Colonic mucosa (tissue), 4 donors: Measurements from ENCODE around the gene CCDC102A. TPM values are rescaled to one million over a fixed set of nuclear protein-coding genes. Genes with fewer than 3 reads are reported as not detected.

Source experiments
- DNase-seq: peaks from one replicate; pipeline ENCODE4 v3.0.0-alpha.2; 2020
- H3K27ac ChIP-seq: fragments of 200-600 bp; one replicate; pipeline ENCODE4 v1.8.0; 2021
- H3K27me3 ChIP-seq: fragments of 200-600 bp; one replicate; pipeline ENCODE4 v1.8.0; 2021
- H3K36me3 ChIP-seq: fragments of 200-600 bp; one replicate; pipeline ENCODE4 v1.8.0; 2021
- H3K4me1 ChIP-seq: fragments of 200-600 bp; one replicate; pipeline ENCODE4 v1.8.0; 2021; ENCODE audit warnings: mild to moderate bottlenecking
- H3K4me3 ChIP-seq: fragments of 200-600 bp; one replicate; pipeline ENCODE4 v1.8.0; 2021
- H3K9ac ChIP-seq, 2 donors: one replicate each; pipeline ENCODE4 v1.7.0; 2013; ENCODE audit warnings: control low read depth in 2 of 2, low read depth in 2 of 2, low read length in 2 of 2
- H3K9me3 ChIP-seq: fragments of 200-600 bp; one replicate; pipeline ENCODE4 v1.8.0; 2021
- CTCF ChIP-seq: fragments of 200-600 bp; IDR thresholded peaks from one replicate; pipeline ENCODE4 v1.8.0; 2022; ENCODE audit warnings: antibody characterized with exemption, mild to moderate bottlenecking
- intact Hi-C: fragments of 100-400 bp; cut with DNase I; formaldehyde crosslinking; loops from one replicate; pipeline ENCODE4 v1.14.1; 2022
- total RNA-seq, 2 donors: library from RNA; stranded (reverse); fragmentation: NEBNext Ultra II Directional in 1 of 2; extraction: Animal tissue kit (Norgen Biotek cat#: 25700) in 1 of 2; gene quantifications; one replicate each; pipeline ENCODE4 v1.2.1, GENCODE V29; 2021
- donor health status: healthy.
- donor health status: DM: no; HTN: no; CAD: no.
- donor health status: DM: no; HTN: no; CAD: no.

CCDC102A gene
- total RNA-seq, 2 donors from 2014 or later = 1.9 to 2.5 TPM

GRCh38 chr16:57471852-57472664, 64.3 kb downstream of the CCDC102A start:
- no peaks in the 10 kb centered on the region for H3K27me3 ChIP-seq
- H3K36me3 ChIP-seq = peaks cover 9% of the 10 kb centered on the region
- H3K4me3 ChIP-seq = no peak overlapping the region
- intact Hi-C loops = no loop called here
- no peak for TF ChIP-seq CTCF
- DNase-seq = peak; percentile 71
- peak overlapping the region in 1 of 2 donors; percentile 41 for H3K9ac ChIP-seq
- H3K27ac ChIP-seq = peak overlapping the region; percentile 62
- H3K9me3 ChIP-seq = no peaks in the 10 kb centered on the region
- H3K4me1 ChIP-seq = peaks cover 16% of the 10 kb centered on the region

GRCh38 chr16:57471209-57471608, 65.2 kb downstream of the CCDC102A start:
- no peak for TF ChIP-seq CTCF
- peak overlapping the region in 1 of 2 donors; percentile 14 for H3K9ac ChIP-seq
- H3K4me1 ChIP-seq = peaks cover 11% of the 10 kb centered on the region
- H3K9me3 ChIP-seq = no peaks in the 10 kb centered on the region
- no peaks in the 10 kb centered on the region for H3K27me3 ChIP-seq
- DNase-seq = no peak
- H3K27ac ChIP-seq = peak overlapping the region; percentile 62
- peaks cover 15% of the 10 kb centered on the region for H3K36me3 ChIP-seq
- intact Hi-C loops = no loop called here
- no peak overlapping the region for H3K4me3 ChIP-seq

GRCh38 chr16:57470711-57471110, 65.7 kb downstream of the CCDC102A start:
- H3K4me3 ChIP-seq = no peak overlapping the region
- DNase-seq = peak; percentile 81
- peaks cover 11% of the 10 kb centered on the region for H3K4me1 ChIP-seq
- H3K27me3 ChIP-seq = no peaks in the 10 kb centered on the region
- H3K36me3 ChIP-seq = peaks cover 17% of the 10 kb centered on the region
- H3K9me3 ChIP-seq = no peaks in the 10 kb centered on the region
- H3K9ac ChIP-seq = peak overlapping the region in 1 of 2 donors; percentile 14
- intact Hi-C loops = no loop called here
- no peak for TF ChIP-seq CTCF
- H3K27ac ChIP-seq = peak overlapping the region; percentile 62

- H3K4me1 ChIP-seq = peaks cover 11% of the 10 kb centered on the region
- H3K9ac ChIP-seq = no peak overlapping the region
- no peak overlapping the region for H3K4me3 ChIP-seq
- intact Hi-C loops = loop anchor here (5.0 kb wide), 1 partner anchor 47 kb away; no protein-coding TSS in a partner anchor
- no peaks in the 10 kb centered on the region for H3K27me3 ChIP-seq
- no peak for DNase-seq
- H3K36me3 ChIP-seq = peaks cover 17% of the 10 kb centered on the region
- no peaks in the 10 kb centered on the region for H3K9me3 ChIP-seq
- H3K27ac ChIP-seq = peak overlapping the region; percentile 62
- no peak for TF ChIP-seq CTCF
Measured at GRCh38 chr16:57469917-57470470, 66.4 kb downstream of the CCDC102A start.

- peaks cover 11% of the 10 kb centered on the region for H3K4me1 ChIP-seq
- no peak overlapping the region for H3K4me3 ChIP-seq
- DNase-seq = no peak
- H3K9ac ChIP-seq = no peak overlapping the region
- H3K9me3 ChIP-seq = no peaks in the 10 kb centered on the region
- TF ChIP-seq CTCF = no peak
- intact Hi-C loops = loop anchor here (5.0 kb wide), 1 partner anchor 48 kb away; no protein-coding TSS in a partner anchor
- peaks cover 17% of the 10 kb centered on the region for H3K36me3 ChIP-seq
- no peak overlapping the region for H3K27ac ChIP-seq
- no peaks in the 10 kb centered on the region for H3K27me3 ChIP-seq
Measured at GRCh38 chr16:57469046-57469445, 67.3 kb downstream of the CCDC102A start.
